Lower lobe of right lung (tissue), 2 donors: ENCODE data around the gene NUP205. TPM values are rescaled to one million over a fixed set of nuclear protein-coding genes. Genes with fewer than 3 reads are reported as not detected.

Source experiments
- ATAC-seq, 2 donors: fragments of 200-7000 bp; cut with Tn5 transposase; one replicate each; pipeline ENCODE4 v1.9.1; 2020 to 2022; ENCODE audit warnings: mild to moderate bottlenecking in 2 of 2, moderate library complexity in 2 of 2
- DNase-seq: peaks from one replicate; pipeline ENCODE4 v3.0.0-alpha.2; 2020
- H3K27ac ChIP-seq: fragments of 200-600 bp; one replicate; pipeline ENCODE4 v1.8.0; 2022
- H3K27me3 ChIP-seq: fragments of 200-600 bp; one replicate; pipeline ENCODE4 v1.8.0; 2022; ENCODE audit warnings: low read depth
- H3K36me3 ChIP-seq: fragments of 200-600 bp; one replicate; pipeline ENCODE4 v1.8.0; 2022; ENCODE audit warnings: mild to moderate bottlenecking
- H3K4me1 ChIP-seq: fragments of 200-600 bp; one replicate; pipeline ENCODE4 v1.8.0; 2022
- H3K4me3 ChIP-seq: fragments of 200-600 bp; one replicate; pipeline ENCODE4 v1.8.0; 2022; ENCODE audit warnings: mild to moderate bottlenecking
- H3K9me3 ChIP-seq: fragments of 200-600 bp; one replicate; pipeline ENCODE4 v1.8.0; 2022
- intact Hi-C: fragments of 100-400 bp; cut with DNase I; formaldehyde crosslinking; loops from one replicate; pipeline ENCODE4 v1.11.0; 2022
- total RNA-seq: library from RNA; stranded (reverse); fragmentation: NEBNext Ultra II Directional; extraction: Animal tissue kit (Norgen Biotek cat#: 25700); gene quantifications from one replicate; pipeline ENCODE4 v1.2.1, GENCODE V29; 2021
- TF ChIP-seq, protein P1 (sequence below): fragments of 200-600 bp; IDR thresholded peaks from one replicate; pipeline ENCODE4 v1.8.0; 2022; ENCODE audit warnings: antibody characterized with exemption, mild to moderate bottlenecking
- donor health status: DM: no; HTN: yes; CAD: no; lungs with severe emphysema.

The NUP205 gene
- total RNA-seq, 1 donor from 2014 or later, result 40.2 TPM

DNA sequence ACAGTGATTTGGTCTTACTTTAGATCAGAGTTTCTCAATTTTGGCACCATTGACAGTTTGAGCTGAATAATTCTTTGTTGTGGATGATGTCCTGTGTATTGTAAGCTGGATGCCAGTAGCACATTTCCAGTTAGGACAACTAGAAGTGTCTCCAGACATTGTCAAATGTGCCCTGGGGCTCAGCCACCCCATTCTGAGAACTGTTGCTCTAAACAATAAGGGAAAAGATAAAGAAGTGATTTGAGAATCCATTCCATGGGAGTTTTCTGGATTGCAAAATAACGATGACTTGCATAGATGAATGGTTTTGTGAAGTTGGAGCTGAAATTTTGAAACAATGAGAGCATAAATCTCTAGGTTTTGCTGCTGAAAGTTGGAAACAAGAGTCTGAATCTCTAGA, 44.6 kb downstream of the NUP205 start:
- H3K36me3 ChIP-seq, result peaks cover 94% of the 10 kb centered on the region

DNA sequence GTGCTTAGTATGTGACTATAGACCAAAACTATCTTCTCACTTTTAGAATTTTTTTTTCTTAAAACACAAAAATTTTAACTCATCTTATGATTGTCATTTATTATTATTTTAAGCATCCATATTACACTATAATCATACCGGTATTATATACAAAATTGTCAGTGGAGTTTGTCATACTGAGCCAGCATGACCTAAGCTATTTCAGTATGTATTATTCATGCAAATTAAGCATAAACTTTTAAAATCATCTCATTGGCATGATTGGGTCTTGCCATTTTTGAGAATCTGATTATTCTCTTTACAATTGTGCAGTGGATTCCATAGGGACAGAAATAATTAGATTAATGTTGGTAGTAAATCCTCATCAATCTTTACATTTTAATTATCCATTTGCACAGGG, 58.4 kb downstream of the NUP205 start:
- Histone ChIP-seq H3K9me3 (no peaks in the 10 kb centered on the region), H3K4me1 (no peaks in the 10 kb centered on the region), H3K27me3 (no peaks in the 10 kb centered on the region), H3K27ac (no peak overlapping the region), H3K4me3 (no peak overlapping the region), H3K36me3 (peaks cover 86% of the 10 kb centered on the region)
- TF ChIP-seq, protein P1, sequence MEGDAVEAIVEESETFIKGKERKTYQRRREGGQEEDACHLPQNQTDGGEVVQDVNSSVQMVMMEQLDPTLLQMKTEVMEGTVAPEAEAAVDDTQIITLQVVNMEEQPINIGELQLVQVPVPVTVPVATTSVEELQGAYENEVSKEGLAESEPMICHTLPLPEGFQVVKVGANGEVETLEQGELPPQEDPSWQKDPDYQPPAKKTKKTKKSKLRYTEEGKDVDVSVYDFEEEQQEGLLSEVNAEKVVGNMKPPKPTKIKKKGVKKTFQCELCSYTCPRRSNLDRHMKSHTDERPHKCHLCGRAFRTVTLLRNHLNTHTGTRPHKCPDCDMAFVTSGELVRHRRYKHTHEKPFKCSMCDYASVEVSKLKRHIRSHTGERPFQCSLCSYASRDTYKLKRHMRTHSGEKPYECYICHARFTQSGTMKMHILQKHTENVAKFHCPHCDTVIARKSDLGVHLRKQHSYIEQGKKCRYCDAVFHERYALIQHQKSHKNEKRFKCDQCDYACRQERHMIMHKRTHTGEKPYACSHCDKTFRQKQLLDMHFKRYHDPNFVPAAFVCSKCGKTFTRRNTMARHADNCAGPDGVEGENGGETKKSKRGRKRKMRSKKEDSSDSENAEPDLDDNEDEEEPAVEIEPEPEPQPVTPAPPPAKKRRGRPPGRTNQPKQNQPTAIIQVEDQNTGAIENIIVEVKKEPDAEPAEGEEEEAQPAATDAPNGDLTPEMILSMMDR, result no peak
- intact Hi-C loops, result no loop called here
- DNase-seq (no peak), ATAC-seq (no peak)

More for the DNA sequence above, 44.6 kb downstream of the NUP205 start:
- Histone ChIP-seq H3K27ac (no peak overlapping the region), H3K9me3 (no peaks in the 10 kb centered on the region), H3K4me3 (no peak overlapping the region), H3K4me1 (no peaks in the 10 kb centered on the region), H3K27me3 (no peaks in the 10 kb centered on the region)
- DNase-seq (no peak), ATAC-seq (no peak)
- TF ChIP-seq, protein P1, result no peak
- intact Hi-C loops, result no loop called here

DNA sequence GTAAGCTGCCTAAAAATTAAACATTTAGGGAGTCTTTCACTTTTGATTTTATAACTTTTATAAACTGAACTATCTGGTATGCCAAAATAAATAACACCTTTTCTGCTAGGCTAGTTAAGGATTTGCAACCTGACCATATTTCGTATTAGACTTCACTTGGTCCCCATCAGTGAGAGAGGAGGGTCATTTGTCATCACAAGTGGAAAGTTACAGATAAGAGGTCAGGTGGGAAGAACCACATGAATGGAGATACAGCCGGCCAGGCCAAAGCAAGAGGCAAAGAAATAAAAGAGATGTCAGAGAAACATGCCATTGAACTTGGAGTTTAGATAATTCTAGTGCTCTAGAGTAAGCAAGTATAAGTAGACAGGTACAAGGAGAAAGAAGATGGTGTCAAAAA, 60.1 kb downstream of the NUP205 start:
- H3K4me3 ChIP-seq, result no peak overlapping the region
- ATAC-seq (no peak), DNase-seq (no peak)
- no peaks in the 10 kb centered on the region for H3K4me1 ChIP-seq
- H3K36me3 ChIP-seq, result peaks cover 82% of the 10 kb centered on the region
- H3K27ac ChIP-seq, result no peak overlapping the region
- intact Hi-C loops, result no loop called here
- no peaks in the 10 kb centered on the region for H3K9me3 ChIP-seq
- no peaks in the 10 kb centered on the region for H3K27me3 ChIP-seq
- TF ChIP-seq, protein P1, result no peak

DNA sequence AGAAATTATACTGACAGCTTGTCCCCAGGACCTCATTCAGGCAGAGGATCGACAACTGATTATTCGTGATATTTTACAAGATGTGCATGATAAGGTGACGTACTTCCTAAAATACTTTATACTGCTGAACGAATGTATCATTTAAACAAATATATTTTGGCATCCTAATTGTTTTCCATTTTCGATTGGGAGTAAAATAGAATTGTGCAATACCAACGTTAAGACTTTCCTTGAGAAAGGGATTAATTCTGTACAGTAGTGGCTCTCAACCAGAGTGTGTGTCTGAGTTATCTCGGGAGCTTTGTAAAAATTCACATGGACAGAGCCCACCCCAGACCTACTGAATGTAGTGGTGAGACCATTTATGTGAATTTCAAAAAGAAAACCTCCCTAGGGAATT, 60.8 kb downstream of the NUP205 start:
- intact Hi-C loops, result no loop called here
- no peak for ATAC-seq
- H3K36me3 ChIP-seq, result peaks cover 82% of the 10 kb centered on the region

DNA sequence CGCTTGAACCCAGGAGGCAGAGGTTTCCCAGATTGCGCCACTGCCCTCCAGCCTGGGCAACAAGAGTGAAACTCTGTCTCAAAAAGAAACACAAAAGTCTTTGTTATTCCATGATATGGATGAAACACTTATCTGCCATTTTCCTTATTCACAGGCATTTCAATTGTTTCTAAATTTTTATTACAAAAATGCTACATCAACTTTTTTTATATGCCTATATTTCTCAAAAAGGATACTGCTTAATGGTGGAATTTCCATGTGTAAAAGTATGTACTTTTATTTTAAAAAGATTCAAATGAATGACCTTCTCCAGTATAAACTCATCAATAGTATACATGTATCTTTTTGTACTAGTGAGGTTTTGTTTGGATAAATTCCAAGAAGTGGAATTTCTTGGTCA, 62.7 kb downstream of the NUP205 start:
- no peaks in the 10 kb centered on the region for H3K9me3 ChIP-seq
- ATAC-seq (no peak), DNase-seq (no peak)
- H3K4me3 ChIP-seq, result no peak overlapping the region
- no peak overlapping the region for H3K27ac ChIP-seq
- no peaks in the 10 kb centered on the region for H3K4me1 ChIP-seq
- intact Hi-C loops, result no loop called here
- TF ChIP-seq, protein P1, result no peak
- no peaks in the 10 kb centered on the region for H3K27me3 ChIP-seq
- H3K36me3 ChIP-seq, result peaks cover 92% of the 10 kb centered on the region

More for the DNA sequence above, 60.8 kb downstream of the NUP205 start:
- H3K27me3 ChIP-seq, result no peaks in the 10 kb centered on the region
- H3K27ac ChIP-seq, result no peak overlapping the region
- H3K4me1 ChIP-seq, result no peaks in the 10 kb centered on the region
- no peak overlapping the region for H3K4me3 ChIP-seq
- TF ChIP-seq, protein P1, result no peak
- no peaks in the 10 kb centered on the region for H3K9me3 ChIP-seq
- DNase-seq, result no peak
